Gastrocnemius medialis (tissue), 4 donors: Measurements from ENCODE around the gene EFS. TPM values are rescaled to one million over a fixed set of nuclear protein-coding genes. Genes with fewer than 3 reads are reported as not detected.
A peak's percentile ranks its signal among the peaks of the same experiment; 100 is the strongest.

Source experiments
- ATAC-seq, 2 donors: fragments of 150-250 bp; one replicate each; pipeline ENCODE4 v1.9.1; 2016
- DNase-seq, 2 donors: peaks; one replicate each; pipeline ENCODE4 v3.0.0-alpha.2; 2019
- H3K27ac ChIP-seq, 4 donors: fragments of 200-600 bp; sonication (generic); 1 replicate in 1 of 4; 2 replicates in 3 of 4; pipeline ENCODE4 v1.5.1; 2016 to 2018; ENCODE audit warnings: mild to moderate bottlenecking in 2 of 4, moderate library complexity in 1 of 4
- H3K27me3 ChIP-seq, 3 donors: fragments of 200-600 bp; sonication (generic) in 2 of 3; 1 replicate in 1 of 3; 2 replicates in 2 of 3; pipeline versions ENCODE4 v1.5.1 to v1.6.0; 2016 to 2019; ENCODE audit warnings: mild to moderate bottlenecking in 1 of 3, moderate library complexity in 1 of 3
- H3K36me3 ChIP-seq, 2 donors: fragments of 200-600 bp; sonication (generic) in 1 of 2; one replicate each; pipeline ENCODE4 v1.5.1; 2017 to 2018
- H3K4me1 ChIP-seq, 2 donors: fragments of 200-600 bp; sonication (generic) in 1 of 2; one replicate each; pipeline ENCODE4 v1.5.1; 2016 to 2017; ENCODE audit warnings: mild to moderate bottlenecking in 2 of 2
- H3K4me3 ChIP-seq, 4 donors: fragments of 200-600 bp; sonication (generic) in 3 of 4; 1 replicate in 1 of 4; 2 replicates in 3 of 4; pipeline ENCODE4 v1.5.1; 2016 to 2019; ENCODE audit warnings: mild to moderate bottlenecking in 2 of 4
- H3K9me3 ChIP-seq, 3 donors: fragments of 200-600 bp; sonication (generic) in 2 of 3; 1 replicate in 1 of 3; 2 replicates in 2 of 3; pipeline ENCODE4 v1.5.1; 2016 to 2019
- POLR2A ChIP-seq, 2 donors: fragments of 450-650 bp; IDR thresholded peaks; one replicate each; pipeline ENCODE4 v1.6.1; 2017; ENCODE audit warnings: antibody characterized with exemption in 2 of 2, mild to moderate bottlenecking in 2 of 2, moderate library complexity in 2 of 2
- in situ Hi-C, 4 donors: fragments of 200-750 bp; cut with MboI; loops; one replicate each; pipeline versions ENCODE4 v1.15.0 to v1.8.0; 2017; ENCODE audit warnings: low sequenced_read_pairs in 4 of 4
- intact Hi-C: fragments of 100-400 bp; cut with DNase I; formaldehyde crosslinking; loops from one replicate; pipeline ENCODE4 v1.15.1; 2023; ENCODE audit warnings: low total_unique reads
- microRNA counts, 2 donors: library from miRNA; unstranded; fragments of <30 nt; microRNA quantifications; one replicate each; lab custom pipeline; 2016
- microRNA-seq, 2 donors: library from miRNA; unstranded; fragments of <30 nt; microRNA quantifications; one replicate each; pipeline ENCODE4, GENCODE V29; 2016; ENCODE audit warnings: borderline replicate concordance in 2 of 2
- total RNA-seq, 4 donors: library from RNA; depleted of rRNA; stranded (reverse); fragments of >200 nt; gene quantifications; one replicate each; pipeline versions ENCODE4 v1.1.0 to v1.2.3, GENCODE V29; 2016
- TF ChIP-seq, protein P1 (sequence below), 5 experiments: fragments of 450-650 bp in 3 of 5; fragments of 200-600 bp in 2 of 5; sonication (generic) in 2 of 5; IDR thresholded peaks in 4 of 5; conservative IDR thresholded peaks in 1 of 5; 1 replicate in 4 of 5; 2 replicates in 1 of 5; pipeline ENCODE4 v1.5.1; 2016 to 2019; ENCODE audit warnings: antibody characterized with exemption in 5 of 5, mild to moderate bottlenecking in 3 of 5, moderate library complexity in 3 of 5

EFS gene
- total RNA-seq, 4 donors from 2014 or later, result 0.31 to 4.1 (median 1.6) TPM

DNA sequence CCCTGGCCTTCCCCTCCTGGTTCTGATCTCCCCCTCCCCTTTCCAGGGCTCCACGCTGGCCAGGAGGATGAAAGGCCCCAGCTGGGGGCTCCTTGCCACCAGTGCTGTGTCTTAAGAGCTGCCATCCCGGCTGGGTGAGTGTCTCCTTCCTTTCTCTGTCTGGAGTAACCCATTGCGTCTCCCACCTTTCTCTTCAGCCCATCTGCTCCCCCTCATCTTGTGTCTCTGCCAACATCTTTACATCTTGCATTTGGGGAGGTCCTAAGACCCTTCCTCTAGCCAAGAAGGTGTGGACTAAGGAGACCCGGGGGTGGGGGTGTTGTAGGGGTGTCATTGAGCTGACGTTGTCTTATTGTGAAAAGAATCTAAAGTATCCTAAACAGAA is 57.8 kb downstream of the EFS start:
- Histone ChIP-seq H3K4me3 (peak overlapping the region; percentile 66 to 75 (median 68)), H3K27me3 (no peaks in the 10 kb centered on the region), H3K9me3 (no peaks in the 10 kb centered on the region), H3K36me3 (peaks cover 0 to 26% of the 10 kb centered on the region in 2 donors), H3K4me1 (peaks cover 23 to 27% of the 10 kb centered on the region in 2 donors), H3K27ac (peak overlapping the region; percentile 85 to 90 (median 86))
- intact Hi-C loops, result loop anchor here (10.0 kb wide), 1 partner anchor 712 kb away; the partner anchor contains the start of gene ABHD4
- DNase-seq (no peak), ATAC-seq (no peak)
- in situ Hi-C loops, result loop anchor here in 2 of 4 donors (25.0 kb wide), 3 partner anchors 720 to 1130 kb away; partner anchors contain the start of genes ABHD4 (in 1 of the 2), CBLN3 (in 1 of the 2), DAD1 (in 1 of the 2) and EMC9 (in 1 of the 2)
- no peak for TF ChIP-seq POLR2A (IDR thresholded peaks at IDR 0.05)
- TF ChIP-seq, protein P1, sequence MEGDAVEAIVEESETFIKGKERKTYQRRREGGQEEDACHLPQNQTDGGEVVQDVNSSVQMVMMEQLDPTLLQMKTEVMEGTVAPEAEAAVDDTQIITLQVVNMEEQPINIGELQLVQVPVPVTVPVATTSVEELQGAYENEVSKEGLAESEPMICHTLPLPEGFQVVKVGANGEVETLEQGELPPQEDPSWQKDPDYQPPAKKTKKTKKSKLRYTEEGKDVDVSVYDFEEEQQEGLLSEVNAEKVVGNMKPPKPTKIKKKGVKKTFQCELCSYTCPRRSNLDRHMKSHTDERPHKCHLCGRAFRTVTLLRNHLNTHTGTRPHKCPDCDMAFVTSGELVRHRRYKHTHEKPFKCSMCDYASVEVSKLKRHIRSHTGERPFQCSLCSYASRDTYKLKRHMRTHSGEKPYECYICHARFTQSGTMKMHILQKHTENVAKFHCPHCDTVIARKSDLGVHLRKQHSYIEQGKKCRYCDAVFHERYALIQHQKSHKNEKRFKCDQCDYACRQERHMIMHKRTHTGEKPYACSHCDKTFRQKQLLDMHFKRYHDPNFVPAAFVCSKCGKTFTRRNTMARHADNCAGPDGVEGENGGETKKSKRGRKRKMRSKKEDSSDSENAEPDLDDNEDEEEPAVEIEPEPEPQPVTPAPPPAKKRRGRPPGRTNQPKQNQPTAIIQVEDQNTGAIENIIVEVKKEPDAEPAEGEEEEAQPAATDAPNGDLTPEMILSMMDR (IDR thresholded peaks at IDR 0.05 in 4 of 5, conservative IDR thresholded peaks at IDR 0.05 in 1 of 5), result no peak

- in situ Hi-C loops (loop anchor here in 2 of 4 donors (25.0 kb wide), 3 partner anchors 719 to 1131 kb away; partner anchors contain the start of genes ABHD4 (in 1 of the 2), CBLN3 (in 1 of the 2), DAD1 (in 1 of the 2) and EMC9 (in 1 of the 2)), intact Hi-C loops (loop anchor here (1.0 to 10.0 kb wide), 2 partner anchors 14 to 712 kb away; partner anchors contain the start of gene ABHD4)
- peak within 1 kb of the TSS; percentile 66 to 75 (median 68) for H3K4me3 ChIP-seq
- peak; percentile 63 to 66 for ATAC-seq
- no peaks in the 10 kb centered on the region for H3K27me3 ChIP-seq
- peaks cover 23 to 27% of the 10 kb centered on the region in 2 donors for H3K4me1 ChIP-seq
- H3K9me3 ChIP-seq, result no peaks in the 10 kb centered on the region
- peak within 1 kb of the TSS; percentile 85 to 90 (median 86) for H3K27ac ChIP-seq
- DNase-seq, result peak; percentile 85 to 92
- peak; percentile 61 to 62 for TF ChIP-seq POLR2A (IDR thresholded peaks at IDR 0.05)
- TF ChIP-seq, protein P1 (IDR thresholded peaks at IDR 0.05 in 4 of 5, conservative IDR thresholded peaks at IDR 0.05 in 1 of 5), result no peak
- H3K36me3 ChIP-seq, result peaks cover 0 to 26% of the 10 kb centered on the region in 2 donors
These were observed 58.4 kb downstream of the EFS start, which contains the start of gene BCL2L2 for GRCh38 chr14:23306412-23307145. Gene BCL2L2, plus strand, starts transcription at chr14:23306833. Its CDS starts 935 bp downstream, at chr14:23307768.

MicroRNAs within 50 kb of the gene (microRNA counts, 767-probe panel; counts per million panel counts)
- microRNA hsa-miR-208a (lab: Ali Mortazavi, UCI), result 356 to 448 counts per million in 2 donors

Small RNA genes lying within 50 kb of the gene (microRNA-seq; reads per million reads assigned to microRNA genes)
- 224 to 429 reads per million in 2 donors for gene MIR208A

Other genes starting within 250 kb of the EFS start
- gene CEBPE, start 245.9 kb downstream of the EFS start, total RNA-seq, result not detected
- 100 to 1,000 TPM in 1 of 4 donors, 10 to 100 TPM in 3; 34.5 to 199 (median 63.7) TPM for gene SLC7A8, start 181.5 kb downstream of the EFS start, total RNA-seq
- gene RNF212B, start 127.2 kb downstream of the EFS start, total RNA-seq, result not detected
- gene HOMEZ, start 79.0 kb downstream of the EFS start, total RNA-seq, result 1 to 10 TPM; 7.8 to 10.0 (median 8.4) TPM
- 1 to 10 TPM; 5.9 to 7.9 (median 6.7) TPM for gene PPP1R3E, start 62.3 kb downstream of the EFS start, total RNA-seq
- 10 to 100 TPM; 13.4 to 24.9 (median 23.8) TPM for gene BCL2L2, start 58.3 kb downstream of the EFS start, total RNA-seq
- gene PABPN1, start 43.7 kb downstream of the EFS start, total RNA-seq, result 10 to 100 TPM; 15.7 to 32.8 (median 26.6) TPM
- 1 to 10 TPM in 2 of 4 donors, under 1 TPM in 2; 0.68 to 2.7 (median 1.4) TPM for gene SLC22A17, start 12.3 kb downstream of the EFS start, total RNA-seq
- not detected for gene IL25, start 7.6 kb upstream of the EFS start, total RNA-seq
- 1 to 10 TPM in 1 of 4 donors, not detected in 3; 1.7 TPM for gene CMTM5, start 11.9 kb upstream of the EFS start, total RNA-seq
- gene MYH6, start 43.1 kb upstream of the EFS start, total RNA-seq, result 1,000 to 10,000 TPM in 1 of 4 donors, 100 to 1,000 TPM in 1, 10 to 100 TPM in 2; 20.4 to 1,496 (median 303) TPM
- 1,000 to 10,000 TPM; 1,360 to 5,274 (median 3,359) TPM for gene MYH7, start 70.5 kb upstream of the EFS start, total RNA-seq
- 10 to 100 TPM; 27.9 to 41.9 (median 36.1) TPM for gene NGDN, start 104.5 kb upstream of the EFS start, total RNA-seq
- under 1 TPM in 3 of 4 donors, not detected in 1; 0.23 to 0.44 (median 0.41) TPM for gene ZFHX2, start 186.6 kb upstream of the EFS start, total RNA-seq
- gene THTPA, start 191.1 kb upstream of the EFS start, total RNA-seq, result 10 to 100 TPM; 13.2 to 32.9 (median 21.4) TPM
- gene AP1G2, start 202.6 kb upstream of the EFS start, total RNA-seq, result 10 to 100 TPM in 1 of 4 donors, 1 to 10 TPM in 3; 1.5 to 31.5 (median 7.8) TPM
- under 1 TPM in 1 of 4 donors, not detected in 3; 0.09 TPM for gene JPH4, start 213.6 kb upstream of the EFS start, total RNA-seq